Esophagus (tissue), 2 donors: Measurements from ENCODE around the gene ABCA7. TPM values are rescaled to one million over a fixed set of nuclear protein-coding genes. Genes with fewer than 3 reads are reported as not detected.

Source experiments
- H3K27ac ChIP-seq, 2 donors: one replicate each; pipeline ENCODE4 v1.5.1; 2013; ENCODE audit warnings: low read depth in 2 of 2, mild to moderate bottlenecking in 2 of 2, inconsistent platforms in 1 of 2, low read length in 1 of 2, moderate library complexity in 1 of 2
- H3K27me3 ChIP-seq, 2 donors: one replicate each; pipeline ENCODE4 v1.6.1; 2013; ENCODE audit warnings: low read length in 2 of 2, control low read depth in 1 of 2, mild to moderate bottlenecking in 1 of 2; ENCODE audit not compliant: insufficient read depth in 2 of 2, control insufficient read depth in 1 of 2
- H3K36me3 ChIP-seq, 2 donors: one replicate each; pipeline ENCODE4 v1.6.1; 2013; ENCODE audit warnings: low read length in 1 of 2; ENCODE audit not compliant: control insufficient read depth in 2 of 2, insufficient read depth in 2 of 2
- H3K4me1 ChIP-seq, 2 donors: one replicate each; pipeline ENCODE4 v1.6.1; 2013; ENCODE audit warnings: low read length in 1 of 2; ENCODE audit not compliant: control insufficient read depth in 2 of 2, insufficient read depth in 2 of 2
- H3K4me3 ChIP-seq, 2 donors: one replicate each; pipeline ENCODE4 v1.5.1; 2013; ENCODE audit warnings: low read length in 2 of 2, mild to moderate bottlenecking in 2 of 2, low read depth in 1 of 2, moderate library complexity in 1 of 2
- H3K9me3 ChIP-seq, 2 donors: one replicate each; pipeline ENCODE4 v1.6.1; 2013; ENCODE audit warnings: mild to moderate bottlenecking in 2 of 2, low read depth in 1 of 2, low read length in 1 of 2, moderate library complexity in 1 of 2; ENCODE audit not compliant: control insufficient read depth in 2 of 2, insufficient read depth in 1 of 2
- WGBS, 2 donors: extraction: QIAGEN DNeasy Blood & Tissue Kit; methylation state at CpG; one replicate each; pipeline ENCODE4 v1.1.7; 2013; 5-methylcytosine and 5-hydroxymethylcytosine counted together
- polyA plus RNA-seq, 2 donors: library from polyadenylated mRNA; stranded (reverse); fragments of 200-250 nt; gene quantifications; one replicate each; pipeline ENCODE4 v1.2.3, GENCODE V29; 2013
- donor health status: healthy with polysubstance abuse.
- donor health status: Bipolar disorder and iron deficiency.

The ABCA7 gene
- polyA plus RNA-seq, 2 donors: 11.4 to 26.4 TPM

- Histone ChIP-seq H3K4me1 (no peaks in the 10 kb centered on the region), H3K9me3 (peaks cover 23 to 29% of the 10 kb centered on the region in 2 donors), H3K27me3 (no peaks in the 10 kb centered on the region), H3K27ac (no peak overlapping the region), H3K4me3 (no peak overlapping the region), H3K36me3 (peaks cover 0 to 18% of the 10 kb centered on the region in 2 donors)
- WGBS, 2 donors: 94 to 96% methylated on average over 28 of the region's 28 CpGs
These were observed 14.5 kb downstream of the ABCA7 start for GRCh38 chr19:1054102-1055027.

- WGBS, 2 donors: 93 to 94% methylated on average over 14 of the region's 14 CpGs
- no peak overlapping the region for H3K4me3 ChIP-seq
- peaks cover 23 to 29% of the 10 kb centered on the region in 2 donors for H3K9me3 ChIP-seq
- H3K27ac ChIP-seq: no peak overlapping the region
- peaks cover 0 to 18% of the 10 kb centered on the region in 2 donors for H3K36me3 ChIP-seq
- H3K4me1 ChIP-seq: no peaks in the 10 kb centered on the region
- no peaks in the 10 kb centered on the region for H3K27me3 ChIP-seq
These were observed 15.1 kb downstream of the ABCA7 start for GRCh38 chr19:1055028-1055425.

- no peaks in the 10 kb centered on the region for H3K27me3 ChIP-seq
- H3K36me3 ChIP-seq: peaks cover 0 to 15% of the 10 kb centered on the region in 2 donors
- no peak overlapping the region for H3K4me3 ChIP-seq
- no peak overlapping the region for H3K27ac ChIP-seq
- WGBS, 2 donors: 96 to 97% methylated on average over 20 of the region's 20 CpGs
- peaks cover 23 to 29% of the 10 kb centered on the region in 2 donors for H3K9me3 ChIP-seq
- H3K4me1 ChIP-seq: no peaks in the 10 kb centered on the region
These were observed 16.1 kb downstream of the ABCA7 start for GRCh38 chr19:1055886-1056620.

- H3K4me3 ChIP-seq: no peak overlapping the region
- peaks cover 0 to 1% of the 10 kb centered on the region in 2 donors for H3K4me1 ChIP-seq
- peaks cover 23 to 29% of the 10 kb centered on the region in 2 donors for H3K9me3 ChIP-seq
- no peaks in the 10 kb centered on the region for H3K27me3 ChIP-seq
- H3K27ac ChIP-seq: no peak overlapping the region
- H3K36me3 ChIP-seq: peaks cover 0 to 15% of the 10 kb centered on the region in 2 donors
- 47 to 52% methylated on average over 3 of the region's 3 CpGs for WGBS, 2 donors
These were observed 17.4 kb downstream of the ABCA7 start for GRCh38 chr19:1057176-1057855.

GRCh38 chr19:1058112-1058511 is 18.2 kb downstream of the ABCA7 start:
- Histone ChIP-seq H3K9me3 (peaks cover 23 to 29% of the 10 kb centered on the region in 2 donors), H3K4me1 (peaks cover 0 to 2% of the 10 kb centered on the region in 2 donors), H3K27me3 (no peaks in the 10 kb centered on the region), H3K4me3 (no peak overlapping the region), H3K36me3 (peaks cover 0 to 15% of the 10 kb centered on the region in 2 donors), H3K27ac (no peak overlapping the region)
- 95 to 100% methylated on average over 5 of the region's 5 CpGs for WGBS, 2 donors

- no peak overlapping the region for H3K27ac ChIP-seq
- H3K36me3 ChIP-seq: peaks cover 0 to 15% of the 10 kb centered on the region in 2 donors
- peaks cover 0 to 2% of the 10 kb centered on the region in 2 donors for H3K4me1 ChIP-seq
- peaks cover 23 to 29% of the 10 kb centered on the region in 2 donors for H3K9me3 ChIP-seq
- WGBS, 2 donors: 85 to 86% methylated on average over 5 of the region's 5 CpGs
- H3K4me3 ChIP-seq: no peak overlapping the region
- H3K27me3 ChIP-seq: no peaks in the 10 kb centered on the region
These were observed 20.8 kb downstream of the ABCA7 start for GRCh38 chr19:1060689-1061088.

GRCh38 chr19:1061987-1062386 is 22.1 kb downstream of the ABCA7 start:
- Histone ChIP-seq H3K4me1 (peaks cover 4 to 8% of the 10 kb centered on the region in 2 donors), H3K36me3 (peaks cover 0 to 9% of the 10 kb centered on the region in 2 donors), H3K4me3 (no peak overlapping the region), H3K27me3 (no peaks in the 10 kb centered on the region), H3K27ac (no peak overlapping the region), H3K9me3 (peaks cover 15 to 17% of the 10 kb centered on the region in 2 donors)
- WGBS, 2 donors: 89 to 97% methylated on average over 20 of the region's 20 CpGs

GRCh38 chr19:1062387-1063029 is 22.6 kb downstream of the ABCA7 start:
- 78 to 94% methylated on average over 14 to 17 of the region's 17 CpGs for WGBS, 2 donors
- peaks cover 12 to 13% of the 10 kb centered on the region in 2 donors for H3K9me3 ChIP-seq
- H3K36me3 ChIP-seq: peaks cover 0 to 7% of the 10 kb centered on the region in 2 donors
- H3K4me1 ChIP-seq: peaks cover 5 to 8% of the 10 kb centered on the region in 2 donors
- H3K27ac ChIP-seq: no peak overlapping the region
- H3K4me3 ChIP-seq: no peak overlapping the region
- peaks cover 0 to 4% of the 10 kb centered on the region in 2 donors for H3K27me3 ChIP-seq
